ENCODE results near the gene ERBB4. TPM values are rescaled to one million over a fixed set of nuclear protein-coding genes. Genes with fewer than 3 reads are reported as not detected.

ERBB4 gene
- total RNA-seq, 4 donors from 2014 or later: 0.59 to 1.5 (median 0.83) TPM

GRCh38 chr2:212028798-212029394, 509.7 kb downstream of the ERBB4 start:
- intact Hi-C loops (cut with DNase I; ENCODE audit: low total_unique reads): no loop called here
- WGBS, 2 donors: 42 to 61% methylated on average over 5 of the region's 5 CpGs
- DNase-seq (ENCODE audit: low spot score in 2 of 2): no peak
- no peak overlapping the region for H3K4me3 ChIP-seq (ENCODE audit: low read depth, poor library complexity, severe bottlenecking)
- no peak for TF ChIP-seq POLR2A (IDR thresholded peaks at IDR 0.05)
- TF ChIP-seq, protein P1, sequence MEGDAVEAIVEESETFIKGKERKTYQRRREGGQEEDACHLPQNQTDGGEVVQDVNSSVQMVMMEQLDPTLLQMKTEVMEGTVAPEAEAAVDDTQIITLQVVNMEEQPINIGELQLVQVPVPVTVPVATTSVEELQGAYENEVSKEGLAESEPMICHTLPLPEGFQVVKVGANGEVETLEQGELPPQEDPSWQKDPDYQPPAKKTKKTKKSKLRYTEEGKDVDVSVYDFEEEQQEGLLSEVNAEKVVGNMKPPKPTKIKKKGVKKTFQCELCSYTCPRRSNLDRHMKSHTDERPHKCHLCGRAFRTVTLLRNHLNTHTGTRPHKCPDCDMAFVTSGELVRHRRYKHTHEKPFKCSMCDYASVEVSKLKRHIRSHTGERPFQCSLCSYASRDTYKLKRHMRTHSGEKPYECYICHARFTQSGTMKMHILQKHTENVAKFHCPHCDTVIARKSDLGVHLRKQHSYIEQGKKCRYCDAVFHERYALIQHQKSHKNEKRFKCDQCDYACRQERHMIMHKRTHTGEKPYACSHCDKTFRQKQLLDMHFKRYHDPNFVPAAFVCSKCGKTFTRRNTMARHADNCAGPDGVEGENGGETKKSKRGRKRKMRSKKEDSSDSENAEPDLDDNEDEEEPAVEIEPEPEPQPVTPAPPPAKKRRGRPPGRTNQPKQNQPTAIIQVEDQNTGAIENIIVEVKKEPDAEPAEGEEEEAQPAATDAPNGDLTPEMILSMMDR (IDR thresholded peaks at IDR 0.05): no peak

DNA sequence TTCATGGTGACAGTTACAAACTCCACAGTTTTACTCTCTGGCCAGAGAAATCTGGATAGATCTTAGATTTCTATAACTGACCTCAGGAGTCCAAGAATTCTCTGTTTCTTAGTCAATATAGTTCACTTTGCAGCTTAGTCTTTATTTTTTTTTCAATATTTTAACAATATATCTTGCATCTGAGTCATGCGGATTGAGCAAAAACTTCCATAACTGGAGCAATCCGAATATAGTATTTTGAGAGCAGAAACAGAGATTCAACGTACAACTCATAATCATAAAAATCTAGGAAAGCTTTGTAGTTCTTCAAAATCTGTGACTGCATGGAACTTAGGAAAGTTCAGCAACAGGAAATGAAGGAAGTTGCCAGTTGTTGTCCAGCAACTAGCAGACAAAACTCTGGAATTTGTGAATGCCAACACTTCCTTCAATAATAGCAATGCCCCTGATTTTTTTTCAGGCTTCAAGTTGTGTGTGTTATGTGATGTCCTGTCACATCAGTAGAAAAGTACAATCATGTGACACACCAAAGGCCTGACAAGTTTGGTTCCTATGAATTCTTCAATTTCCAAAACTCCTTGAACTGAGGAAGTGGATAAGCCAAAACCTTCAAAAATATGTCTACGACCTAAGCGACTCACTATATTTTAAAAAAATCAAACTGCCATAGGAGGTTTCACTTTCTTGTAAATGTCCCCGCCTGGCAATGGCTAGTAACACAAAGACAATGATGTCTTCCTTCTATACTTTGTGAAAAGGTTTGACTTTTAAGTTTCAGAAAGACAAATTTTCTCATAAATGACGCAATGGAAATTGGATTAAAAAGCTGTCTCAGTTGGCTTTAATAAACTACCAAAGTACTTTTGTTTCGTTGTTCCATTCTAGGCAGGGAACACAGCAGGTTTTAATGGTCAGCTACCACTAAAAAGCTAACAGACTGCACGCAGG, 510.6 kb downstream of the ERBB4 start:
- TF ChIP-seq, protein P1 (IDR thresholded peaks at IDR 0.05): no peak
- no peak for TF ChIP-seq POLR2A (IDR thresholded peaks at IDR 0.05)
- WGBS, 2 donors: 67% methylated on average over 9 of the region's 9 CpGs
- intact Hi-C loops (cut with DNase I; ENCODE audit: low total_unique reads): no loop called here

GRCh38 chr2:212024040-212024439, 514.6 kb downstream of the ERBB4 start:
- WGBS, 2 donors: 68 to 70% methylated on average over 1 of the region's 1 CpG
- TF ChIP-seq, protein P1 (IDR thresholded peaks at IDR 0.05): no peak
- TF ChIP-seq POLR2A (IDR thresholded peaks at IDR 0.05): no peak
- intact Hi-C loops (cut with DNase I; ENCODE audit: low total_unique reads): no loop called here
- no peak for DNase-seq (ENCODE audit: low spot score in 2 of 2)
- H3K4me3 ChIP-seq (ENCODE audit: low read depth, poor library complexity, severe bottlenecking): no peak overlapping the region

More for the DNA sequence above, 510.6 kb downstream of the ERBB4 start:
- H3K4me3 ChIP-seq (ENCODE audit: low read depth, poor library complexity, severe bottlenecking): no peak overlapping the region
- no peak for DNase-seq (ENCODE audit: low spot score in 2 of 2)

DNA sequence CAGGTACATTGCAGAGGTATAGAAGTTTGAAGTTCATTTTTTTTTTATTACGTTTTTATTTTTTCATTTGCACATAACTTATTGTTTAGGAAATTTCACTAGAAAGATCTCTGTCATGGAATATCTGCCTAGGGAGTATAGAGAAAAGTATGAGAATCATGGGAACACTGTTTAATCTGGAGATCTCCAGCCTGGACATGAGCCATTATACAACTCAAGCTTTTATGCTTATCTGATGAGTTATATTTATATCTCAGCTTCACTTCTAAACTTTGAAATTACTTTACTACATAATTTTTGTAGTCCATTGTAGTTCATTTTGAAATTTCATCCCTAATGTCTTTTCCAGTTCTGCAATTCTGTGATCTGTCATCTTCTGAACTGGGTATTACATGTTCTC, 515.6 kb downstream of the ERBB4 start:
- intact Hi-C loops (cut with DNase I; ENCODE audit: low total_unique reads): no loop called here
- H3K4me3 ChIP-seq (ENCODE audit: low read depth, poor library complexity, severe bottlenecking): no peak overlapping the region
- no peak for DNase-seq (ENCODE audit: low spot score in 2 of 2)
- WGBS, 2 donors: 65 to 66% methylated on average over 1 of the region's 1 CpG
- TF ChIP-seq, protein P1 (IDR thresholded peaks at IDR 0.05): no peak
- no peak for TF ChIP-seq POLR2A (IDR thresholded peaks at IDR 0.05)

- intact Hi-C loops (cut with DNase I; ENCODE audit: low total_unique reads): no loop called here
- DNase-seq (ENCODE audit: low spot score in 2 of 2): no peak
- no peak overlapping the region for H3K4me3 ChIP-seq (ENCODE audit: low read depth, poor library complexity, severe bottlenecking)
- WGBS, 2 donors: 83 to 92% methylated on average over 2 of the region's 2 CpGs
- TF ChIP-seq POLR2A (IDR thresholded peaks at IDR 0.05): no peak
- TF ChIP-seq, protein P1 (IDR thresholded peaks at IDR 0.05): no peak
Measured at GRCh38 chr2:212021947-212022346, 516.7 kb downstream of the ERBB4 start.

Measured in lower leg skin (tissue), 4 donors.